ENCODE data around the gene FOXR1. TPM values are rescaled to one million over a fixed set of nuclear protein-coding genes. Genes with fewer than 3 reads are reported as not detected.

The FOXR1 gene
- total and polyA plus RNA-seq, 2 of the 8 experiments (the other 6 are each of a cell fraction or from before 2014, with no cell fraction given), result not detected

DNA sequence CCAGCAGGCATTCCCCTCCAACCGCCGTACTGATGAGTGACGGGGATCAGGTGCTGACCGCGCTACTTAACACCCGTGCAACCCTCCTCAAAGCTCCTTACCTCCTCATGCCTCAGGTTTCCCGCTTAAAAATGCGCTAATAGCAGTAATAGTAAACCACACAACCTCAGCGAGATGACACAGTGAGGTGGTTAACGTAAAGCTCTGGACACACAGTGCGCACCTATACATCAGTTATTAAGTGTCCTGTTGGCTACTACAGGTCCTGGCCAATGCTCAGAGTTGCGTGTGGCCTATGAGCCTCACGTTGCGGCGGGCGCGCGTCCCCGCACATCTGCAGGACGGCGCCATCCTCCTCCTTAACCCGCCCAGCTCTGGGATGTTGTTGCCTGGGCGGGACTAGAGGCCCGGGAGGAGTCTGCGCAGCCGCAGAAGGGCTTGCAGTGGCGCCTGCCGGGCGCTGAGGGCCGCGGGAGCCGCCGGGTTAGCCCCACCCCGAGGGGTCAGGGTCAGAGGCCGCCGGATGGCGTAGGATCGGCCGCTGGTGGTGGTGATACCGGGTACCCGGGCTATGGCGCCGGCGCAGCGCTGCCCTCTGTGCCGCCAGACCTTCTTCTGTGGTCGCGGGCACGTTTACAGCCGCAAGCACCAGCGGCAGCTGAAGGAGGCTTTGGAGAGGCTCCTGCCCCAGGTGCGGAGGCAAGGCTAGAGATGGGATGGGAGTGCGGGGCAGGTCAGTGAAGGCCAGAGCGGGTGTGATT lies 26.2 kb downstream of the FOXR1 start, which contains the start of gene CENATAC (continued):
- TF ChIP-seq, protein P1, sequence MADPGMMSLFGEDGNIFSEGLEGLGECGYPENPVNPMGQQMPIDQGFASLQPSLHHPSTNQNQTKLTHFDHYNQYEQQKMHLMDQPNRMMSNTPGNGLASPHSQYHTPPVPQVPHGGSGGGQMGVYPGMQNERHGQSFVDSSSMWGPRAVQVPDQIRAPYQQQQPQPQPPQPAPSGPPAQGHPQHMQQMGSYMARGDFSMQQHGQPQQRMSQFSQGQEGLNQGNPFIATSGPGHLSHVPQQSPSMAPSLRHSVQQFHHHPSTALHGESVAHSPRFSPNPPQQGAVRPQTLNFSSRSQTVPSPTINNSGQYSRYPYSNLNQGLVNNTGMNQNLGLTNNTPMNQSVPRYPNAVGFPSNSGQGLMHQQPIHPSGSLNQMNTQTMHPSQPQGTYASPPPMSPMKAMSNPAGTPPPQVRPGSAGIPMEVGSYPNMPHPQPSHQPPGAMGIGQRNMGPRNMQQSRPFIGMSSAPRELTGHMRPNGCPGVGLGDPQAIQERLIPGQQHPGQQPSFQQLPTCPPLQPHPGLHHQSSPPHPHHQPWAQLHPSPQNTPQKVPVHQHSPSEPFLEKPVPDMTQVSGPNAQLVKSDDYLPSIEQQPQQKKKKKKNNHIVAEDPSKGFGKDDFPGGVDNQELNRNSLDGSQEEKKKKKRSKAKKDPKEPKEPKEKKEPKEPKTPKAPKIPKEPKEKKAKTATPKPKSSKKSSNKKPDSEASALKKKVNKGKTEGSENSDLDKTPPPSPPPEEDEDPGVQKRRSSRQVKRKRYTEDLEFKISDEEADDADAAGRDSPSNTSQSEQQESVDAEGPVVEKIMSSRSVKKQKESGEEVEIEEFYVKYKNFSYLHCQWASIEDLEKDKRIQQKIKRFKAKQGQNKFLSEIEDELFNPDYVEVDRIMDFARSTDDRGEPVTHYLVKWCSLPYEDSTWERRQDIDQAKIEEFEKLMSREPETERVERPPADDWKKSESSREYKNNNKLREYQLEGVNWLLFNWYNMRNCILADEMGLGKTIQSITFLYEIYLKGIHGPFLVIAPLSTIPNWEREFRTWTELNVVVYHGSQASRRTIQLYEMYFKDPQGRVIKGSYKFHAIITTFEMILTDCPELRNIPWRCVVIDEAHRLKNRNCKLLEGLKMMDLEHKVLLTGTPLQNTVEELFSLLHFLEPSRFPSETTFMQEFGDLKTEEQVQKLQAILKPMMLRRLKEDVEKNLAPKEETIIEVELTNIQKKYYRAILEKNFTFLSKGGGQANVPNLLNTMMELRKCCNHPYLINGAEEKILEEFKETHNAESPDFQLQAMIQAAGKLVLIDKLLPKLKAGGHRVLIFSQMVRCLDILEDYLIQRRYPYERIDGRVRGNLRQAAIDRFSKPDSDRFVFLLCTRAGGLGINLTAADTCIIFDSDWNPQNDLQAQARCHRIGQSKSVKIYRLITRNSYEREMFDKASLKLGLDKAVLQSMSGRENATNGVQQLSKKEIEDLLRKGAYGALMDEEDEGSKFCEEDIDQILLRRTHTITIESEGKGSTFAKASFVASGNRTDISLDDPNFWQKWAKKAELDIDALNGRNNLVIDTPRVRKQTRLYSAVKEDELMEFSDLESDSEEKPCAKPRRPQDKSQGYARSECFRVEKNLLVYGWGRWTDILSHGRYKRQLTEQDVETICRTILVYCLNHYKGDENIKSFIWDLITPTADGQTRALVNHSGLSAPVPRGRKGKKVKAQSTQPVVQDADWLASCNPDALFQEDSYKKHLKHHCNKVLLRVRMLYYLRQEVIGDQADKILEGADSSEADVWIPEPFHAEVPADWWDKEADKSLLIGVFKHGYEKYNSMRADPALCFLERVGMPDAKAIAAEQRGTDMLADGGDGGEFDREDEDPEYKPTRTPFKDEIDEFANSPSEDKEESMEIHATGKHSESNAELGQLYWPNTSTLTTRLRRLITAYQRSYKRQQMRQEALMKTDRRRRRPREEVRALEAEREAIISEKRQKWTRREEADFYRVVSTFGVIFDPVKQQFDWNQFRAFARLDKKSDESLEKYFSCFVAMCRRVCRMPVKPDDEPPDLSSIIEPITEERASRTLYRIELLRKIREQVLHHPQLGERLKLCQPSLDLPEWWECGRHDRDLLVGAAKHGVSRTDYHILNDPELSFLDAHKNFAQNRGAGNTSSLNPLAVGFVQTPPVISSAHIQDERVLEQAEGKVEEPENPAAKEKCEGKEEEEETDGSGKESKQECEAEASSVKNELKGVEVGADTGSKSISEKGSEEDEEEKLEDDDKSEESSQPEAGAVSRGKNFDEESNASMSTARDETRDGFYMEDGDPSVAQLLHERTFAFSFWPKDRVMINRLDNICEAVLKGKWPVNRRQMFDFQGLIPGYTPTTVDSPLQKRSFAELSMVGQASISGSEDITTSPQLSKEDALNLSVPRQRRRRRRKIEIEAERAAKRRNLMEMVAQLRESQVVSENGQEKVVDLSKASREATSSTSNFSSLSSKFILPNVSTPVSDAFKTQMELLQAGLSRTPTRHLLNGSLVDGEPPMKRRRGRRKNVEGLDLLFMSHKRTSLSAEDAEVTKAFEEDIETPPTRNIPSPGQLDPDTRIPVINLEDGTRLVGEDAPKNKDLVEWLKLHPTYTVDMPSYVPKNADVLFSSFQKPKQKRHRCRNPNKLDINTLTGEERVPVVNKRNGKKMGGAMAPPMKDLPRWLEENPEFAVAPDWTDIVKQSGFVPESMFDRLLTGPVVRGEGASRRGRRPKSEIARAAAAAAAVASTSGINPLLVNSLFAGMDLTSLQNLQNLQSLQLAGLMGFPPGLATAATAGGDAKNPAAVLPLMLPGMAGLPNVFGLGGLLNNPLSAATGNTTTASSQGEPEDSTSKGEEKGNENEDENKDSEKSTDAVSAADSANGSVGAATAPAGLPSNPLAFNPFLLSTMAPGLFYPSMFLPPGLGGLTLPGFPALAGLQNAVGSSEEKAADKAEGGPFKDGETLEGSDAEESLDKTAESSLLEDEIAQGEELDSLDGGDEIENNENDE (IDR thresholded peaks at IDR 0.05; ENCODE audit: insufficient replicate concordance, low read length), result no peak
- TF ChIP-seq CHD1 (IDR thresholded peaks at IDR 0.05; ENCODE audit: low read depth, low read length) (no peak), KDM1A (IDR thresholded peaks at IDR 0.05; ENCODE audit: borderline replicate concordance, low read length) (no peak; the same call in 1 of the 2 replicates), CBX8 (IDR thresholded peaks at IDR 0.05; ENCODE audit: borderline replicate concordance, low read depth, low read length) (no peak), TAF7 (optimal IDR thresholded peaks at IDR 0.05; ENCODE audit: borderline replicate concordance, low read depth, low read length) (no peak), SP4 (IDR thresholded peaks at IDR 0.05; ENCODE audit: low read length) (no peak), MAFK (IDR thresholded peaks at IDR 0.05; ENCODE audit: low read depth, low read length) (no peak), EZH2 (IDR thresholded peaks at IDR 0.05; ENCODE audit: low read depth, low read length, severe bottlenecking) (no peak), BRCA1 (IDR thresholded peaks at IDR 0.05; ENCODE audit: low read depth, low read length) (no peak)
- TF ChIP-seq, protein P2, sequence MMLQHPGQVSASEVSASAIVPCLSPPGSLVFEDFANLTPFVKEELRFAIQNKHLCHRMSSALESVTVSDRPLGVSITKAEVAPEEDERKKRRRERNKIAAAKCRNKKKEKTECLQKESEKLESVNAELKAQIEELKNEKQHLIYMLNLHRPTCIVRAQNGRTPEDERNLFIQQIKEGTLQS (IDR thresholded peaks at IDR 0.05; ENCODE audit: insufficient read depth, low read depth, low read length), result no peak

Data from H1 (cell line).